HG03045 (cell line): ENCODE results near the gene DMWD.

Source experiments
- ATAC-seq: cut with Tn5 transposase; IDR thresholded peaks from one replicate; pipeline ENCODE4 v1.9.1; 2021; ENCODE audit warnings: mild to moderate bottlenecking, moderate library complexity; ENCODE audit not compliant: unreplicated experiment

The DMWD gene

GRCh38 chr19:45772130-45772840 is 20.4 kb downstream of the DMWD start:
- no peak for ATAC-seq

- ATAC-seq, result no peak
Measured at GRCh38 chr19:45771311-45771933, 21.2 kb downstream of the DMWD start.

GRCh38 chr19:45770192-45771101 is 22.2 kb downstream of the DMWD start:
- peak; percentile 43 for ATAC-seq

- no peak for ATAC-seq
Measured at GRCh38 chr19:45769821-45770191, 22.8 kb downstream of the DMWD start.

- peak; percentile 61 for ATAC-seq
Measured at GRCh38 chr19:45768984-45769782, 23.5 kb downstream of the DMWD start, which contains the start of gene SIX5. Gene SIX5, minus strand, starts transcription at chr19:45769252. Its CDS starts 408 bp downstream, at chr19:45768844.

- no peak for ATAC-seq
Measured at GRCh38 chr19:45768655-45768983, 24.0 kb downstream of the DMWD start.

GRCh38 chr19:45767881-45768654 is 24.6 kb downstream of the DMWD start:
- ATAC-seq, result no peak

GRCh38 chr19:45767410-45767880 is 25.2 kb downstream of the DMWD start:
- ATAC-seq, result no peak

GRCh38 chr19:45766869-45767346 is 25.7 kb downstream of the DMWD start:
- ATAC-seq, result no peak

GRCh38 chr19:45766296-45766868 is 26.3 kb downstream of the DMWD start:
- ATAC-seq, result no peak

- no peak for ATAC-seq
Measured at GRCh38 chr19:45765702-45766295, 26.8 kb downstream of the DMWD start.

GRCh38 chr19:45764945-45765701 is 27.5 kb downstream of the DMWD start:
- ATAC-seq, result no peak

- ATAC-seq, result no peak
Measured at GRCh38 chr19:45764475-45764874, 28.2 kb downstream of the DMWD start.

- no peak for ATAC-seq
Measured at GRCh38 chr19:45763691-45764294, 28.9 kb downstream of the DMWD start.

- ATAC-seq, result no peak
Measured at GRCh38 chr19:45762870-45763631, 29.6 kb downstream of the DMWD start.

- no peak for ATAC-seq
Measured at GRCh38 chr19:45761714-45762113, 30.9 kb downstream of the DMWD start.

- no peak for ATAC-seq
Measured at GRCh38 chr19:45758921-45759320, 33.7 kb downstream of the DMWD start.
